ENCODE results near the gene INPP5A. TPM values are rescaled to one million over a fixed set of nuclear protein-coding genes. Genes with fewer than 3 reads are reported as not detected.
"Not testable (repeated sequence)": the region's sequence is repeated elsewhere in the genome, so short reads cannot be mapped to it uniquely, and the experiment has no call there.

INPP5A gene
- total RNA-seq, 1 donor from 2014 or later, result 30.6 TPM

DNA sequence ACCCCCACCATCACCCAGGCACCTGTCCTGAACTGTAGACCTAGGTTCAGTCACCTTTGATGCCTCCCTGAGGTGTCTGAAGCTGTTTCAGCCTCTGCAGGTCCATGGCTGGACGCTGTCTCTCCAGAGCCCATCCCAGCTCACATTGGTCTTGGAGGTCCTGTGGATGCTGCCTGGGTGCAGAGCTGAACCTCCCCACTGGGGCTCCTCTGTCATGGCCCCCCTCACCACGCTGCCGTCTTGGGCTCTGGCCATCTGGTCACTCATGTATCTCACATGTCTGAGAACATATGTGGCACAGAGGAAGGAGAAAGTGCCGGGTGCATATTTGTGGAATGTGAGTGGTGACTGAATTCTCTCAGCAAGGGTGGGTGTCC is 139.5 kb downstream of the INPP5A start:
- Mint-ChIP-seq H3K9me3 (ENCODE audit: low read depth) (peaks cover 33% of the 10 kb centered on the region), H3K27ac (no peak overlapping the region), H3K36me3 (ENCODE audit: insufficient read depth) (peaks cover 44% of the 10 kb centered on the region), H3K4me1 (ENCODE audit: low read depth) (peaks cover 11% of the 10 kb centered on the region), H3K4me3 (ENCODE audit: low read depth) (no peak overlapping the region), H3K27me3 (peaks cover 18% of the 10 kb centered on the region)
- TF ChIP-seq, protein P1, sequence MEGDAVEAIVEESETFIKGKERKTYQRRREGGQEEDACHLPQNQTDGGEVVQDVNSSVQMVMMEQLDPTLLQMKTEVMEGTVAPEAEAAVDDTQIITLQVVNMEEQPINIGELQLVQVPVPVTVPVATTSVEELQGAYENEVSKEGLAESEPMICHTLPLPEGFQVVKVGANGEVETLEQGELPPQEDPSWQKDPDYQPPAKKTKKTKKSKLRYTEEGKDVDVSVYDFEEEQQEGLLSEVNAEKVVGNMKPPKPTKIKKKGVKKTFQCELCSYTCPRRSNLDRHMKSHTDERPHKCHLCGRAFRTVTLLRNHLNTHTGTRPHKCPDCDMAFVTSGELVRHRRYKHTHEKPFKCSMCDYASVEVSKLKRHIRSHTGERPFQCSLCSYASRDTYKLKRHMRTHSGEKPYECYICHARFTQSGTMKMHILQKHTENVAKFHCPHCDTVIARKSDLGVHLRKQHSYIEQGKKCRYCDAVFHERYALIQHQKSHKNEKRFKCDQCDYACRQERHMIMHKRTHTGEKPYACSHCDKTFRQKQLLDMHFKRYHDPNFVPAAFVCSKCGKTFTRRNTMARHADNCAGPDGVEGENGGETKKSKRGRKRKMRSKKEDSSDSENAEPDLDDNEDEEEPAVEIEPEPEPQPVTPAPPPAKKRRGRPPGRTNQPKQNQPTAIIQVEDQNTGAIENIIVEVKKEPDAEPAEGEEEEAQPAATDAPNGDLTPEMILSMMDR (IDR thresholded peaks at IDR 0.05; ENCODE audit: unreplicated experiment), result no peak
- no peak for DNase-seq (ENCODE audit: low spot score, unreplicated experiment)

DNA sequence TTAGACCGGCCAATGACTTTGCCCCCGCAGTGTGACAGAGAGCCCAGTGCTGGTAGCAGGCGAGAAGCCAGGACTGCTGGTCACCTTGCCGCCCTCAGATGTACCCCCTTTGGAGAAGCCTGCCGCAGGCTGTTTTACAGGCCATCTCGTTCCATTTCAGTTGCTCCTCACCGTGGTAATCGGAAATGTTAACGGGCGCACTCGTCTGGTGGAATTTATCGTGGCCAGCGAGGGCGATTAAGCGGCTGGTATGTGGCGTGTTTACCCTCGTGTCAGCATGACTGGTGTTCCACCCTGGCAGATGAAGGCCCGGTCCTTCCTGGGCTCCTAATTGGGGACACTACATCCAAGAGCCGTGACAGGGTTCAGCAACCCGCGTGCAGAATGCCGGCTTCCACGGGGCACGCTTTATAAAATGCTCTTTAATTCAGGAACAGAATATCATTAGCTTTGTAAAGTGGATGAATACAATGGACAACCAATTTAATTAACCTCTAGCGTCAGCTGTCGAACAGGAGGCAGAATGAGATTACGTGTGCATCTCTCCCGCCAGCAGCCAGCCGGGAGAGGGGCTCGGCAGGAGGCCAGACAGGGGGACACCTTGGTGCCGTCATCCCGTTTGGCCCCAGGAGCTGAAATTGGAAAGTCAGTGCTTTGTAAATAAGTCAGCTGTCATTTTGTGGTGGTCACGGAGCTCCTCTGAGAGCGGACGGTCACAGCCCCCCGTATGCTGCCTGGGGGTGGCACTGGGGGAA is 140.1 kb downstream of the INPP5A start:
- peaks cover 43% of the 10 kb centered on the region for H3K36me3 Mint-ChIP-seq (ENCODE audit: insufficient read depth)

DNA sequence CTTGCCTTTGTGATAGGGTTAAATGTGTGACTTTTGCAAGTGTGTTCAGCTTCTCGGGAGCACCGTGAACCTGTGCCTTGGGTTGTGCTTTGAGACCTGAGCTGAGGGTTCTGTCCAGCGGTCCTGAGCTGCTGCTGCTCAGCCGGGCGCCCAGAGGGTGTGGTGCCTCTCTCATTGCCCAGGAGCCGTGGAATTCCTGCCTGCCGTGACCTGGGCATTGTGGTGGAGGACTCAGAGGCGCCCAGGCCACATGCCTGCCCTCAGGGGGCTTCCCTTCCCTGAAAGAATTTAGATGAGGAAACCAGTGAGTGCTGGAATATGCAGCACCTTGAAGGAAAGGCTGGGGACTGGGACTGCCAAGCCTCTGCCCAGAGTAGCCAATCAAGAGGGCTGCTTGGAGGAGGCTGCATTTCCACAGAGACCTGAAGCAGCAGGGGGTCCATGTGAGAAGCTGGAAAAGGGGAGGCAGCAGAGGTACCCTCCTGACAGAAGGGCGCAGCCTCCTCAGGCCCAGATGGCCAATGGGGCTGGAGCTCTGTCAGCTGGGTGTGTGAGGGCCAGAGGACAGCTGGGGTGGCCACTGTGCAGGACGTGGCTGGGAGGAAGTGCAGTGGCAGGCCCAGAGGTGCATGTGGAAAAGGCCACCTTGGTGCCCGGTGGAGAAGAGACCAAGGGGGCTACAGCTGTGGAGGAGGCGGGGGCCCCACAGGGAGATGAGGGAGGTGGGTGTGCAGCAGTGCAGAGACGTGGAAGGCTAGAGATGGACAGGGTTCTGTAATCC is 141.0 kb downstream of the INPP5A start:
- TF ChIP-seq, protein P1 (IDR thresholded peaks at IDR 0.05; ENCODE audit: unreplicated experiment), result no peak
- H3K27ac Mint-ChIP-seq, result no peak overlapping the region
- H3K4me1 Mint-ChIP-seq (ENCODE audit: low read depth), result peaks cover 13% of the 10 kb centered on the region
- H3K9me3 Mint-ChIP-seq (ENCODE audit: low read depth), result peaks cover 23% of the 10 kb centered on the region
- no peak for DNase-seq (ENCODE audit: low spot score, unreplicated experiment)
- H3K4me3 Mint-ChIP-seq (ENCODE audit: low read depth), result no peak overlapping the region
- peaks cover 18% of the 10 kb centered on the region for H3K27me3 Mint-ChIP-seq
- H3K36me3 Mint-ChIP-seq (ENCODE audit: insufficient read depth), result peaks cover 38% of the 10 kb centered on the region

More for the DNA sequence above, 140.1 kb downstream of the INPP5A start:
- TF ChIP-seq, protein P1 (IDR thresholded peaks at IDR 0.05; ENCODE audit: unreplicated experiment), result no peak
- no peak overlapping the region for H3K4me3 Mint-ChIP-seq (ENCODE audit: low read depth)
- H3K4me1 Mint-ChIP-seq (ENCODE audit: low read depth), result peaks cover 11% of the 10 kb centered on the region
- DNase-seq (ENCODE audit: low spot score, unreplicated experiment), result no peak
- H3K9me3 Mint-ChIP-seq (ENCODE audit: low read depth), result peaks cover 27% of the 10 kb centered on the region
- peak overlapping the region; percentile 56 for H3K27ac Mint-ChIP-seq
- H3K27me3 Mint-ChIP-seq, result peaks cover 18% of the 10 kb centered on the region

DNA sequence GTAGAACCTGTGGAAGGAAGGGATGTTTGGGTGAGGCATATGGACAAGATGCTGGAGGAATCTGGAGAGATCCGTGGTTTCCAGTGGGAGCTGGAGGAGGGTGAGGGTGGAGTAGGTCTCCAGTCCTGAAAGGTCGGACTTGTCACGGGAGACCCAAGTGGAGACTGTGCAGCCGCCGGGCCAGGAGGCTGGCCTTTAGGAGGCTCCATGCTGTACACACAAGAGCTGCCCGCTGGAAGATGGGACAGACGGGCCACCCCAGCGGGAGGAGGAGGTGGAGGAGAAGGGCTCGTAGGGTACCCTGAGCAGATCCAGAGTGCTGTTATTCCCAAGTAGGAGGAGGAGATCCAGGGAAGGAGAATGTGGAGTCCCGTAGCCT is 141.6 kb downstream of the INPP5A start:
- TF ChIP-seq, protein P1 (IDR thresholded peaks at IDR 0.05; ENCODE audit: unreplicated experiment), result no peak
- Mint-ChIP-seq H3K36me3 (ENCODE audit: insufficient read depth) (peaks cover 36% of the 10 kb centered on the region), H3K4me1 (ENCODE audit: low read depth) (peaks cover 17% of the 10 kb centered on the region), H3K4me3 (ENCODE audit: low read depth) (no peak overlapping the region), H3K9me3 (ENCODE audit: low read depth) (peaks cover 23% of the 10 kb centered on the region), H3K27me3 (peaks cover 18% of the 10 kb centered on the region), H3K27ac (no peak overlapping the region)
- DNase-seq (ENCODE audit: low spot score, unreplicated experiment), result no peak

DNA sequence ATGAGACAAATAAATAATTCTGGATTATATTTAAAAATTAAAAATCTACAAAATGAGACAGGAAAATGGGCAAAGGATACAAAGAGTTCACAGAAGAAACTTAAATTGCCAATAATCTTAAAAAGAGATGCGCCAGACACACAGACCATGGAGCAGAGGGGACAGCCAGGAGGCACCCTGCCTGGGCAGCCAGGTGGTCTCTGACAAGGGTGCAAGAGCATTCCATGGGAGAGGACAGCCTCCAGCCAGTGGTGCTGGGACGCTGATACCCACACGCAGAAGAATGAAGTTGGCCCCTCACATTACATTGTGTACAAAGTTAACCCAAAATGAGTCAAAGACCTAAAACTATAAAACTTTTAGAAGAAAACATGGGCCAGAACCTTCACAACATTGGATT is 142.1 kb downstream of the INPP5A start:
- Mint-ChIP-seq H3K9me3 (ENCODE audit: low read depth) (peaks cover 23% of the 10 kb centered on the region), H3K36me3 (ENCODE audit: insufficient read depth) (peaks cover 35% of the 10 kb centered on the region), H3K27me3 (peaks cover 18% of the 10 kb centered on the region), H3K27ac (no peak overlapping the region), H3K4me1 (ENCODE audit: low read depth) (peaks cover 21% of the 10 kb centered on the region), H3K4me3 (ENCODE audit: low read depth) (no peak overlapping the region)
- TF ChIP-seq, protein P1 (IDR thresholded peaks at IDR 0.05; ENCODE audit: unreplicated experiment), result no peak
- DNase-seq (ENCODE audit: low spot score, unreplicated experiment), result no peak

DNA sequence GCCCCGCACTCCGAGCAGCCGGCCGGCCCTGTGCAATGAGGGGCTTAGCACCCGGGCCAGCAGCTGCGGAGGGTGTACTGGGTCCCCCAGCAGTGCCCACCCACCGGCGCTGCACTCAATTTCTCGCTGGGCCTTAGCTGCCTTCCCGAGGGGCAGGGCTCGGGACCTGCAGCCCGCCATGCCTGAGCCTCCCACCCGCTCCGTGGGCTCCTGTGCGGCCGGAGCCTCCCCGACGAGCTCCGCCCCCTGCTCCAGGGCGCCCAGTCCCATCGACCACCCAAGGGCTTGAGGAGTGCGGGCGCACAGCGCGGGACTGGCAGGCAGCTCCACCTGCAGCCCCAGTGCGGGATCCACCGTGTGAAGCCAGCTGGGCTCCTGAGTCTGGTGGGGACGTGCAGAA is 143.2 kb downstream of the INPP5A start:
- DNase-seq (ENCODE audit: low spot score, unreplicated experiment); H3K4me3 Mint-ChIP-seq (ENCODE audit: low read depth); H3K27ac Mint-ChIP-seq: not testable (repeated sequence)
- Mint-ChIP-seq H3K36me3 (ENCODE audit: insufficient read depth) (peaks cover 28% of the 10 kb centered on the region), H3K4me1 (ENCODE audit: low read depth) (peaks cover 25% of the 10 kb centered on the region), H3K27me3 (peaks cover 11% of the 10 kb centered on the region), H3K9me3 (ENCODE audit: low read depth) (peaks cover 17% of the 10 kb centered on the region)

Data from progenitor cell of endocrine pancreas (in vitro differentiated cells).